Gastroesophageal sphincter (tissue), 4 donors: Measurements from ENCODE around the gene LCE5A. TPM values are rescaled to one million over a fixed set of nuclear protein-coding genes. Genes with fewer than 3 reads are reported as not detected.
"Not testable (repeated sequence)": the region's sequence is repeated elsewhere in the genome, so short reads cannot be mapped to it uniquely, and the experiment has no call there.

Experiments
- ATAC-seq: fragments of 150-250 bp; one replicate; pipeline ENCODE4 v1.9.1; 2016; ENCODE audit warnings: mild to moderate bottlenecking, moderate library complexity
- H3K27ac ChIP-seq, 4 donors: fragments of 200-600 bp; sonication (generic) in 3 of 4; 1 replicate in 3 of 4; 2 replicates in 1 of 4; pipeline ENCODE4 v1.5.1; 2016 to 2019
- H3K27me3 ChIP-seq: fragments of 200-600 bp; sonication (generic); one replicate; pipeline ENCODE4 v1.5.1; 2019
- H3K36me3 ChIP-seq, 2 donors: fragments of 200-600 bp; sonication (generic); one replicate each; pipeline ENCODE4 v1.5.1; 2019; ENCODE audit warnings: control low read depth in 1 of 2
- H3K4me1 ChIP-seq, 3 donors: fragments of 200-600 bp; sonication (generic); 1 replicate in 2 of 3; 2 replicates in 1 of 3; pipeline ENCODE4 v1.5.1; 2016 to 2019; ENCODE audit warnings: control low read depth in 2 of 3
- H3K4me3 ChIP-seq, 2 donors: fragments of 200-600 bp; sonication (generic); one replicate each; pipeline ENCODE4 v1.5.1; 2019; ENCODE audit warnings: mild to moderate bottlenecking in 1 of 2, moderate library complexity in 1 of 2
- H3K9me3 ChIP-seq, 3 donors: fragments of 200-600 bp; sonication (generic); one replicate each; pipeline ENCODE4 v1.5.1; 2017 to 2019; ENCODE audit warnings: control low read depth in 2 of 3
- CTCF ChIP-seq, 4 experiments: fragments of 200-600 bp in 2 of 4; fragments of 450-650 bp in 2 of 4; sonication (generic) in 1 of 4; IDR thresholded peaks; one replicate each; pipeline ENCODE4 v1.5.1; 2017 to 2019; ENCODE audit warnings: antibody characterized with exemption in 4 of 4, mild to moderate bottlenecking in 2 of 4, moderate library complexity in 2 of 4
- EP300 ChIP-seq: sonication (generic); formaldehyde crosslinking; IDR thresholded peaks from one replicate; pipeline ENCODE4 v1.6.1; 2017; ENCODE audit warnings: antibody characterized with exemption, mild to moderate bottlenecking
- POLR2A ChIP-seq, 2 donors: fragments of 450-650 bp; IDR thresholded peaks; one replicate each; pipeline ENCODE4 v1.6.1; 2017; ENCODE audit warnings: antibody characterized with exemption in 2 of 2, mild to moderate bottlenecking in 2 of 2, moderate library complexity in 1 of 2
- POLR2AphosphoS5 ChIP-seq: sonication (generic); formaldehyde crosslinking; IDR thresholded peaks from one replicate; pipeline ENCODE4 v1.6.1; 2017; ENCODE audit warnings: antibody characterized with exemption
- whole genome bisulfite sequencing, 2 donors: methylation state at CpG; one replicate each; pipeline ENCODE4 v1.1.5; 2018; ENCODE audit warnings: low coverage in 1 of 2; 5-methylcytosine and 5-hydroxymethylcytosine counted together
- total RNA-seq, 4 donors: library from RNA; depleted of rRNA; stranded (reverse); fragments of >200 nt; gene quantifications; one replicate each; pipeline ENCODE4 v1.1.0, GENCODE V29; 2016

Gene LCE5A
- total RNA-seq, 4 donors from 2014 or later, result not detected

- peaks cover 4% of the 10 kb centered on the region for H3K27me3 ChIP-seq
- H3K27ac ChIP-seq, result no peak overlapping the region
- 80% methylated on average over 1 of the region's 1 CpG; no CpG with 5 or more reads in 1 of the 2 donors for WGBS, 2 donors
- H3K36me3 ChIP-seq, result no peaks in the 10 kb centered on the region
- H3K9me3 ChIP-seq, result no peaks in the 10 kb centered on the region
- no peak overlapping the region for H3K4me3 ChIP-seq
- ATAC-seq, result no peak
- TF ChIP-seq POLR2A (IDR thresholded peaks at IDR 0.05) (no peak), EP300 (no peak), POLR2AphosphoS5 (no peak), CTCF (IDR thresholded peaks at IDR 0.05) (no peak)
- no peaks in the 10 kb centered on the region for H3K4me1 ChIP-seq
Observed at GRCh38 chr1:152546704-152547103, 36.1 kb downstream of the LCE5A start.

- H3K9me3 ChIP-seq, H3K4me1 ChIP-seq, H3K4me3 ChIP-seq, ATAC-seq, H3K36me3 ChIP-seq, H3K27ac ChIP-seq, H3K27me3 ChIP-seq: not testable (repeated sequence)
- WGBS, 2 donors, result no CpG with 5 or more reads among the region's 1 CpG
Observed at GRCh38 chr1:152548358-152548757, 37.8 kb downstream of the LCE5A start.

Other genes with a start within 250 kb of the LCE5A start
- under 1 TPM in 2 of 4 donors, not detected in 2; under 0.01 to 0.08 TPM for gene FLG, start 185.6 kb upstream of the LCE5A start, total RNA-seq
- gene FLG2, start 150.8 kb upstream of the LCE5A start, total RNA-seq, result not detected
- 100 to 1,000 TPM in 1 of 4 donors, 1 to 10 TPM in 3; 2.2 to 103 (median 4.7) TPM for gene CRNN, start 96.5 kb upstream of the LCE5A start, total RNA-seq
- 1 to 10 TPM in 2 of 4 donors, not detected in 2; 1.4 to 3.3 TPM for gene CRCT1, start 3.7 kb downstream of the LCE5A start, total RNA-seq
- not detected for gene LCE3E, start 56.0 kb downstream of the LCE5A start, total RNA-seq
- gene LCE3D, start 69.7 kb downstream of the LCE5A start, total RNA-seq, result 1 to 10 TPM in 1 of 4 donors, not detected in 3; 1.4 TPM
- not detected for gene LCE3C, start 89.4 kb downstream of the LCE5A start, total RNA-seq
- not detected for gene LCE3B, start 103.0 kb downstream of the LCE5A start, total RNA-seq
- gene LCE3A, start 112.3 kb downstream of the LCE5A start, total RNA-seq, result not detected
- not detected for gene LCE2D, start 152.6 kb downstream of the LCE5A start, total RNA-seq
- gene LCE2C, start 164.5 kb downstream of the LCE5A start, total RNA-seq, result not detected
- gene LCE2B, start 175.3 kb downstream of the LCE5A start, total RNA-seq, result not detected
- not detected for gene LCE2A, start 187.5 kb downstream of the LCE5A start, total RNA-seq
- gene LCE4A, start 197.4 kb downstream of the LCE5A start, total RNA-seq, result not detected
- under 1 TPM in 1 of 4 donors, not detected in 3; 0.12 TPM for gene KPRP, start 247.2 kb downstream of the LCE5A start, total RNA-seq